H1 (cell line): ENCODE results near the gene HBM. TPM values are rescaled to one million over a fixed set of nuclear protein-coding genes. Genes with fewer than 3 reads are reported as not detected.
"Not testable (repeated sequence)": the region's sequence is repeated elsewhere in the genome, so short reads cannot be mapped to it uniquely, and the experiment has no call there.

Experiments used
- CTCF ChIA-PET: fragments of 300-600 bp; sonication (Branson Sonifier 250); formaldehyde crosslinking; loops from one replicate; lab custom pipeline; 2021; ENCODE audit not compliant: partially characterized antibody; lab: Charles Lee
- POLR2A ChIA-PET: fragments of 300-600 bp; sonication (Branson Sonifier 250); formaldehyde crosslinking; loops from one replicate; lab custom pipeline; 2021; ENCODE audit warnings: inconsistent platforms; ENCODE audit not compliant: partially characterized antibody; lab: Charles Lee
- DNase-seq, 2 experiments: peaks; one replicate each; pipeline versions ENCODE4 v3.0.0 to v3.0.0-alpha.2; 2010 to 2022; ENCODE audit warnings: low spot score in 2 of 2, low read depth in 1 of 2, mixed read lengths in 1 of 2
- FAIRE-seq: peaks from 2 replicates; lab custom pipeline; 2011; peaks lifted over from hg19 to GRCh38; lab: Jason Lieb, UNC
- H2AFZ ChIP-seq: 2 replicates; pipeline ENCODE4 v1.8.1; 2012; ENCODE audit warnings: low read length, inconsistent platforms
- H2AK5ac ChIP-seq: 2 replicates; pipeline ENCODE4 v1.6.1; 2013; ENCODE audit warnings: low read depth, low read length
- H2BK120ac ChIP-seq: replicated peaks from 2 replicates; pipeline ENCODE3; 2013; ENCODE audit warnings: low read depth, low read length, inconsistent platforms
- H2BK12ac ChIP-seq: 2 replicates; pipeline ENCODE4 v1.6.1; 2013; ENCODE audit warnings: low read depth, low read length
- H2BK15ac ChIP-seq: 2 replicates; pipeline ENCODE4 v1.6.1; 2013; ENCODE audit warnings: low read length
- H2BK20ac ChIP-seq: 2 replicates; pipeline ENCODE4 v1.6.1; 2013; ENCODE audit warnings: low read length
- H2BK5ac ChIP-seq: 2 replicates; pipeline ENCODE4 v1.6.1; 2013; ENCODE audit warnings: low read depth, low read length
- H3K14ac ChIP-seq: 2 replicates; pipeline ENCODE4 v1.6.1; 2013; ENCODE audit warnings: inconsistent platforms; ENCODE audit not compliant: insufficient read length
- H3K18ac ChIP-seq: 2 replicates; pipeline ENCODE4 v1.6.1; 2013; ENCODE audit warnings: low read length; ENCODE audit errors: extremely low read depth
- H3K23ac ChIP-seq: 2 replicates; pipeline ENCODE4 v1.6.1; 2013; ENCODE audit warnings: inconsistent platforms; ENCODE audit not compliant: insufficient read length
- H3K23me2 ChIP-seq: 2 replicates; pipeline ENCODE4 v1.6.1; 2013; ENCODE audit warnings: low read depth, low read length
- H3K27ac ChIP-seq: 2 replicates; pipeline ENCODE4 v1.6.1; 2011; ENCODE audit warnings: low read depth, low read length, inconsistent platforms
- H3K27me3 ChIP-seq, 4 experiments: replicated peaks in 1 of 4; 1 replicate in 1 of 4; 2 replicates in 3 of 4; pipeline versions ENCODE4 v1.6.1 to v1.8.1; 2011 to 2013; ENCODE audit warnings: low read length in 3 of 4, mild to moderate bottlenecking in 3 of 4, inconsistent platforms in 2 of 4, mixed read lengths in 2 of 4, moderate library complexity in 1 of 4; ENCODE audit not compliant: control insufficient read depth in 3 of 4, insufficient read depth in 3 of 4; ENCODE audit errors: extremely low read depth in 1 of 4
- H3K36me3 ChIP-seq, 4 experiments: 2 replicates each; pipeline versions ENCODE4 v1.6.1 to v1.8.1; 2011 to 2013; ENCODE audit warnings: mild to moderate bottlenecking in 4 of 4, low read length in 3 of 4, moderate library complexity in 2 of 4, control low read depth in 1 of 4, inconsistent platforms in 1 of 4; ENCODE audit not compliant: insufficient read depth in 4 of 4, control insufficient read depth in 2 of 4
- H3K4ac ChIP-seq: replicated peaks from 2 replicates; pipeline ENCODE3; 2013; ENCODE audit warnings: low read length, low read depth, mixed read lengths, inconsistent platforms; ENCODE audit not compliant: insufficient read length
- H3K4me1 ChIP-seq, 4 experiments: replicated peaks in 1 of 4; 1 replicate in 1 of 4; 2 replicates in 3 of 4; pipeline versions ENCODE4 v1.6.1 to v1.8.1; 2011 to 2013; ENCODE audit warnings: low read length in 3 of 4, inconsistent platforms in 2 of 4, mixed read lengths in 1 of 4; ENCODE audit not compliant: insufficient read depth in 4 of 4, control insufficient read depth in 3 of 4
- H3K4me2 ChIP-seq, 2 experiments: 2 replicates each; pipeline versions ENCODE4 v1.6.1 to v1.8.1; 2011 to 2013; ENCODE audit warnings: low read depth in 2 of 2, low read length in 2 of 2, control low read depth in 1 of 2, inconsistent platforms in 1 of 2, mild to moderate bottlenecking in 1 of 2; ENCODE audit not compliant: insufficient read depth in 1 of 2
- H3K4me3 ChIP-seq, 4 experiments: fragments of 200-600, 300-600 bp in 1 of 4; sonication (generic), shearing (Covaris generic), sonication (Bioruptor Twin) in 1 of 4; 2 replicates each; pipeline versions ENCODE4 v1.5.1 to v1.8.1; 2011 to 2016; ENCODE audit warnings: low read length in 4 of 4, low read depth in 3 of 4, control low read depth in 2 of 4, inconsistent platforms in 2 of 4, mild to moderate bottlenecking in 2 of 4, mixed read lengths in 1 of 4, moderate library complexity in 1 of 4; ENCODE audit not compliant: insufficient read depth in 2 of 4; ENCODE audit errors: extremely low read depth in 1 of 4
- H3K56ac ChIP-seq: replicated peaks from 2 replicates; pipeline ENCODE3; 2013; ENCODE audit warnings: low read depth, mild to moderate bottlenecking, mixed read lengths, low read length, inconsistent platforms; ENCODE audit not compliant: insufficient read length
- H3K79me1 ChIP-seq: 2 replicates; pipeline ENCODE4 v1.6.1; 2013; ENCODE audit warnings: low read depth, low read length, control low read depth
- H3K79me2 ChIP-seq, 2 experiments: 2 replicates each; pipeline versions ENCODE4 v1.6.1 to v1.8.1; 2012 to 2013; ENCODE audit warnings: low read length in 2 of 2, mild to moderate bottlenecking in 2 of 2, inconsistent platforms in 1 of 2; ENCODE audit not compliant: insufficient read depth in 2 of 2, control insufficient read depth in 1 of 2
- H3K9ac ChIP-seq, 4 experiments: replicated peaks in 1 of 4; 1 replicate in 1 of 4; 2 replicates in 3 of 4; pipeline versions ENCODE4 v1.6.1 to v1.8.1; 2011 to 2013; ENCODE audit warnings: low read depth in 3 of 4, low read length in 3 of 4, control low read depth in 2 of 4, mild to moderate bottlenecking in 2 of 4, moderate library complexity in 2 of 4, inconsistent platforms in 1 of 4; ENCODE audit errors: extremely low read depth in 1 of 4
- H3K9me3 ChIP-seq, 2 experiments: 2 replicates each; pipeline versions ENCODE4 v1.6.1 to v1.8.1; 2012 to 2013; ENCODE audit warnings: mild to moderate bottlenecking in 2 of 2, moderate library complexity in 2 of 2, control low read depth in 1 of 2, inconsistent platforms in 1 of 2, low read depth in 1 of 2, low read length in 1 of 2, mixed read lengths in 1 of 2; ENCODE audit not compliant: insufficient read depth in 2 of 2
- H4K20me1 ChIP-seq, 2 experiments: replicated peaks in 1 of 2; 2 replicates each; pipeline versions ENCODE3 to v1.8.1; 2011 to 2013; ENCODE audit warnings: inconsistent platforms in 2 of 2, low read length in 2 of 2, mild to moderate bottlenecking in 1 of 2; ENCODE audit not compliant: insufficient read depth in 2 of 2, control insufficient read depth in 1 of 2
- H4K5ac ChIP-seq: 2 replicates; pipeline ENCODE4 v1.6.1; 2013; ENCODE audit warnings: low read length, low read depth, mixed read lengths, inconsistent platforms; ENCODE audit not compliant: insufficient read length
- H4K8ac ChIP-seq: 2 replicates; pipeline ENCODE4 v1.8.0; 2013; ENCODE audit warnings: mild to moderate bottlenecking, moderate library complexity, low read length, inconsistent platforms; ENCODE audit not compliant: insufficient read depth; ENCODE audit errors: extremely low read depth
- H4K91ac ChIP-seq: replicated peaks from 2 replicates; pipeline ENCODE3; 2013; ENCODE audit warnings: low read length, mixed read lengths, inconsistent platforms; ENCODE audit not compliant: insufficient read length
- EZH2 ChIP-seq: fragments of 200-600 bp; sonication (generic); IDR thresholded peaks from 2 replicates; pipeline ENCODE4 v1.7.1; 2012; ENCODE audit warnings: low read depth, mild to moderate bottlenecking, moderate library complexity, low read length, inconsistent platforms; ENCODE audit not compliant: severe bottlenecking
- WGBS, 2 experiments: shearing (Covaris generic) in 1 of 2; methylation state at CpG; one replicate each; pipeline versions ENCODE4 v1.1.6 to v1.1.7; 2013 to 2015; ENCODE audit warnings: low lambda C conversion rate in 2 of 2, mixed read lengths in 2 of 2, inconsistent platforms in 1 of 2, low coverage in 1 of 2, missing lambda C conversion rate in 1 of 2; ENCODE audit not compliant: insufficient replicate concordance in 2 of 2, insufficient coverage in 1 of 2, insufficient read length in 1 of 2; ENCODE audit errors: extremely low coverage in 1 of 2, missing lambda C conversion rate in 1 of 2; 5-methylcytosine and 5-hydroxymethylcytosine counted together
- polyA plus RNA-seq, 7 experiments: library from polyadenylated mRNA; depleted of rRNA in 3 of 7; stranded (reverse) in 5 of 7; unstranded in 2 of 7; fragments of >200 nt in 5 of 7; fragments of 200-250 nt in 2 of 7; gene quantifications; 1 replicate in 5 of 7; 2 replicates in 1 of 7; 4 replicates in 1 of 7; pipeline versions ENCODE4 v1.2.1 to v1.2.3, GENCODE V29; 2011 to 2013; ENCODE audit warnings: missing spikeins in 2 of 7, mixed read lengths in 2 of 7
- total RNA-seq: library from RNA; stranded (reverse); fragmentation: NEBNext Ultra II Directional; extraction: Animal tissue kit (Norgen Biotek cat#: 25700); gene quantifications from 2 replicates; pipeline ENCODE4 v1.2.1, GENCODE V29; 2021

Gene HBM
- total and polyA plus RNA-seq, 2 of the 8 experiments (the other 6 are each of a cell fraction or from before 2014, with no cell fraction given), result 0.88 TPM; not detected in 1

GRCh38 chr16:173211-173854, 7.6 kb downstream of the HBM start:
- DNase-seq, H2BK15ac ChIP-seq, H2BK12ac ChIP-seq, H3K9me3 ChIP-seq, H4K5ac ChIP-seq, H2BK20ac ChIP-seq, H3K9ac ChIP-seq, H3K4ac ChIP-seq, H3K79me1 ChIP-seq, H4K91ac ChIP-seq, H3K56ac ChIP-seq, CTCF ChIA-PET, POLR2A ChIA-PET, H3K23me2 ChIP-seq, H3K14ac ChIP-seq, H3K79me2 ChIP-seq, H2BK5ac ChIP-seq, H3K18ac ChIP-seq, H2BK120ac ChIP-seq, H2AK5ac ChIP-seq, FAIRE-seq, H4K8ac ChIP-seq, H3K4me2 ChIP-seq, H3K27ac ChIP-seq, H3K36me3 ChIP-seq, H3K23ac ChIP-seq, H2AFZ ChIP-seq, H3K4me3 ChIP-seq: not testable (repeated sequence)
- H4K20me1 ChIP-seq, result peaks cover 8 to 20% of the 10 kb centered on the region in 2 experiments
- peak; percentile 45 for TF ChIP-seq EZH2
- peaks cover 54 to 83% (median 74%) of the 10 kb centered on the region in 4 experiments for H3K27me3 ChIP-seq
- WGBS, 2 experiments, result 15% methylated on average over 13 of the region's 44 CpGs; no CpG with 5 or more reads in 1 of the 2 experiments
- peaks cover 0 to 12% (median 1%) of the 10 kb centered on the region in 4 experiments; a peak in 4 of 7 replicates for H3K4me1 ChIP-seq
